ENCODE data around the gene PRDM11. TPM values are rescaled to one million over a fixed set of nuclear protein-coding genes. Genes with fewer than 3 reads are reported as not detected.

The PRDM11 gene
- total and polyA plus RNA-seq, 4 experiments from 2014 or later: 0.30 to 8.5 (median 4.4) TPM

- ChIA-PET CTCF (ENCODE audit: partially characterized antibody) (no interaction called here), POLR2A (ENCODE audit: partially characterized antibody) (no interaction called here)
- Histone ChIP-seq H3K27me3 (ENCODE audit: insufficient read depth, low read length) (peaks cover 12% of the 10 kb centered on the region), H3K4me1 (ENCODE audit: insufficient read depth, low read length) (peaks cover 9% of the 10 kb centered on the region), H3K36me3 (ENCODE audit: insufficient read depth, low read length) (no peaks in the 10 kb centered on the region), H3K4me3 (ENCODE audit: low read length in 2 of 2) (no peak overlapping the region), H3K9me3 (ENCODE audit: control insufficient read depth in 1 of 2, low read length in 2 of 2) (no peaks in the 10 kb centered on the region), H3K27ac (ENCODE audit: low read depth, low read length) (no peak overlapping the region)
- Mint-ChIP-seq H3K4me3 (no peak overlapping the region), H3K9me3 (no peaks in the 10 kb centered on the region), H3K4me1 (peaks cover 8 to 31% (median 11%) of the 10 kb centered on the region in 4 donors), H3K27ac (no peak overlapping the region), H3K36me3 (peaks cover 2 to 4% of the 10 kb centered on the region in 2 donors), H3K27me3 (peaks cover 9 to 18% of the 10 kb centered on the region in 2 donors)
- intact Hi-C loops (cut with micrococcal nuclease): no loop called here
- DNase-seq: no peak
These were observed 30.6 kb downstream of the PRDM11 start for GRCh38 chr11:45176996-45177395.

GRCh38 chr11:45178223-45178622 is 31.8 kb downstream of the PRDM11 start:
- peaks cover 9 to 18% of the 10 kb centered on the region in 2 donors for H3K27me3 Mint-ChIP-seq
- Histone ChIP-seq H3K9me3 (ENCODE audit: control insufficient read depth in 1 of 2, low read length in 2 of 2) (no peaks in the 10 kb centered on the region), H3K36me3 (ENCODE audit: insufficient read depth, low read length) (peaks cover 3% of the 10 kb centered on the region), H3K27ac (ENCODE audit: low read depth, low read length) (no peak overlapping the region), H3K27me3 (ENCODE audit: insufficient read depth, low read length) (peaks cover 12% of the 10 kb centered on the region), H3K4me3 (ENCODE audit: low read length in 2 of 2) (no peak overlapping the region), H3K4me1 (ENCODE audit: insufficient read depth, low read length) (peaks cover 9% of the 10 kb centered on the region)
- ChIA-PET CTCF (ENCODE audit: partially characterized antibody) (no interaction called here), POLR2A (ENCODE audit: partially characterized antibody) (no interaction called here)
- no peaks in the 10 kb centered on the region for H3K9me3 Mint-ChIP-seq
- H3K27ac Mint-ChIP-seq: no peak overlapping the region
- intact Hi-C loops (cut with micrococcal nuclease): no loop called here
- peaks cover 8 to 31% (median 11%) of the 10 kb centered on the region in 4 donors for H3K4me1 Mint-ChIP-seq
- H3K36me3 Mint-ChIP-seq: peaks cover 4 to 6% of the 10 kb centered on the region in 2 donors
- peak overlapping the region in 1 of 8 donors; percentile 9 for H3K4me3 Mint-ChIP-seq
- no peak for DNase-seq

- DNase-seq: no peak
- H3K4me3 Mint-ChIP-seq: peak overlapping the region; percentile 15 to 86 (median 71)
- Histone ChIP-seq H3K27me3 (ENCODE audit: insufficient read depth, low read length) (peaks cover 12% of the 10 kb centered on the region), H3K27ac (ENCODE audit: low read depth, low read length) (no peak overlapping the region), H3K9me3 (ENCODE audit: control insufficient read depth in 1 of 2, low read length in 2 of 2) (no peaks in the 10 kb centered on the region), H3K4me3 (ENCODE audit: low read length in 2 of 2) (no peak overlapping the region), H3K36me3 (ENCODE audit: insufficient read depth, low read length) (peaks cover 7% of the 10 kb centered on the region), H3K4me1 (ENCODE audit: insufficient read depth, low read length) (peaks cover 9% of the 10 kb centered on the region)
- intact Hi-C loops (cut with micrococcal nuclease): no loop called here
- CTCF ChIA-PET (ENCODE audit: partially characterized antibody): no interaction called here
- peaks cover 4 to 6% of the 10 kb centered on the region in 2 donors for H3K36me3 Mint-ChIP-seq
- no peak overlapping the region for H3K27ac Mint-ChIP-seq
- no peaks in the 10 kb centered on the region for H3K9me3 Mint-ChIP-seq
- POLR2A ChIA-PET (ENCODE audit: partially characterized antibody): no interaction called here
- peaks cover 8 to 18% of the 10 kb centered on the region in 2 donors for H3K27me3 Mint-ChIP-seq
- H3K4me1 Mint-ChIP-seq: peaks cover 8 to 31% (median 11%) of the 10 kb centered on the region in 4 donors
These were observed 32.6 kb downstream of the PRDM11 start for GRCh38 chr11:45178890-45179671.

- H3K4me3 ChIP-seq (ENCODE audit: low read length in 2 of 2): no peak overlapping the region
- POLR2A ChIA-PET (ENCODE audit: partially characterized antibody): no interaction called here
- peak overlapping the region in 1 of 7 donors; percentile 74 for H3K27ac Mint-ChIP-seq
- peak overlapping the region; percentile 68 to 86 (median 82) for H3K4me3 Mint-ChIP-seq
- peaks cover 12% of the 10 kb centered on the region for H3K27me3 ChIP-seq (ENCODE audit: insufficient read depth, low read length)
- H3K36me3 ChIP-seq (ENCODE audit: insufficient read depth, low read length): peaks cover 7% of the 10 kb centered on the region
- CTCF ChIA-PET (ENCODE audit: partially characterized antibody): no interaction called here
- H3K9me3 Mint-ChIP-seq: no peaks in the 10 kb centered on the region
- DNase-seq: no peak
- peaks cover 9% of the 10 kb centered on the region for H3K4me1 ChIP-seq (ENCODE audit: insufficient read depth, low read length)
- peaks cover 7 to 18% of the 10 kb centered on the region in 2 donors for H3K27me3 Mint-ChIP-seq
- no peak overlapping the region for H3K27ac ChIP-seq (ENCODE audit: low read depth, low read length)
- peaks cover 8 to 31% (median 11%) of the 10 kb centered on the region in 4 donors for H3K4me1 Mint-ChIP-seq
- peaks cover 4 to 6% of the 10 kb centered on the region in 2 donors for H3K36me3 Mint-ChIP-seq
- intact Hi-C loops (cut with micrococcal nuclease): no loop called here
- no peaks in the 10 kb centered on the region for H3K9me3 ChIP-seq (ENCODE audit: control insufficient read depth in 1 of 2, low read length in 2 of 2)
These were observed 33.3 kb downstream of the PRDM11 start for GRCh38 chr11:45179686-45180178.

GRCh38 chr11:45180179-45180847 is 33.9 kb downstream of the PRDM11 start:
- no peak overlapping the region for H3K4me3 ChIP-seq (ENCODE audit: low read length in 2 of 2)

GRCh38 chr11:45180848-45181192 is 34.4 kb downstream of the PRDM11 start:
- H3K4me3 Mint-ChIP-seq: no peak overlapping the region
- peaks cover 7 to 18% of the 10 kb centered on the region in 2 donors for H3K27me3 Mint-ChIP-seq
- Histone ChIP-seq H3K27me3 (ENCODE audit: insufficient read depth, low read length) (peaks cover 12% of the 10 kb centered on the region), H3K27ac (ENCODE audit: low read depth, low read length) (no peak overlapping the region), H3K36me3 (ENCODE audit: insufficient read depth, low read length) (peaks cover 7% of the 10 kb centered on the region), H3K4me1 (ENCODE audit: insufficient read depth, low read length) (peaks cover 9% of the 10 kb centered on the region), H3K9me3 (ENCODE audit: control insufficient read depth in 1 of 2, low read length in 2 of 2) (no peaks in the 10 kb centered on the region), H3K4me3 (ENCODE audit: low read length in 2 of 2) (no peak overlapping the region)
- POLR2A ChIA-PET (ENCODE audit: partially characterized antibody): no interaction called here
- CTCF ChIA-PET (ENCODE audit: partially characterized antibody): no interaction called here
- peaks cover 4 to 6% of the 10 kb centered on the region in 2 donors for H3K36me3 Mint-ChIP-seq
- peaks cover 8 to 31% (median 11%) of the 10 kb centered on the region in 4 donors for H3K4me1 Mint-ChIP-seq
- intact Hi-C loops (cut with micrococcal nuclease): no loop called here
- DNase-seq: peak in 1 of 5 donors; percentile 5
- H3K27ac Mint-ChIP-seq: no peak overlapping the region
- no peaks in the 10 kb centered on the region for H3K9me3 Mint-ChIP-seq

More at GRCh38 chr11:45180179-45180847, 33.9 kb downstream of the PRDM11 start:
- H3K36me3 Mint-ChIP-seq: peaks cover 4 to 6% of the 10 kb centered on the region in 2 donors
- H3K4me1 Mint-ChIP-seq: peaks cover 8 to 31% (median 11%) of the 10 kb centered on the region in 4 donors
- H3K4me1 ChIP-seq (ENCODE audit: insufficient read depth, low read length): peaks cover 9% of the 10 kb centered on the region
- no peak for DNase-seq
- H3K36me3 ChIP-seq (ENCODE audit: insufficient read depth, low read length): peaks cover 7% of the 10 kb centered on the region
- no peaks in the 10 kb centered on the region for H3K9me3 Mint-ChIP-seq
- intact Hi-C loops (cut with micrococcal nuclease): no loop called here
- peak overlapping the region; percentile 68 to 86 (median 82) for H3K4me3 Mint-ChIP-seq
- H3K27ac ChIP-seq (ENCODE audit: low read depth, low read length): no peak overlapping the region
- H3K27me3 Mint-ChIP-seq: peaks cover 7 to 18% of the 10 kb centered on the region in 2 donors
- H3K9me3 ChIP-seq (ENCODE audit: control insufficient read depth in 1 of 2, low read length in 2 of 2): no peaks in the 10 kb centered on the region
- peak overlapping the region in 1 of 7 donors; percentile 74 for H3K27ac Mint-ChIP-seq
- H3K27me3 ChIP-seq (ENCODE audit: insufficient read depth, low read length): peaks cover 12% of the 10 kb centered on the region
- CTCF ChIA-PET (ENCODE audit: partially characterized antibody): no interaction called here
- POLR2A ChIA-PET (ENCODE audit: partially characterized antibody): no interaction called here

GRCh38 chr11:45181193-45181888 is 34.9 kb downstream of the PRDM11 start:
- H3K9me3 Mint-ChIP-seq: no peaks in the 10 kb centered on the region
- peak overlapping the region in 1 of 7 donors; percentile 27 for H3K27ac Mint-ChIP-seq
- Histone ChIP-seq H3K9me3 (ENCODE audit: control insufficient read depth in 1 of 2, low read length in 2 of 2) (no peaks in the 10 kb centered on the region), H3K27ac (ENCODE audit: low read depth, low read length) (no peak overlapping the region), H3K27me3 (ENCODE audit: insufficient read depth, low read length) (peaks cover 12% of the 10 kb centered on the region), H3K4me1 (ENCODE audit: insufficient read depth, low read length) (peaks cover 9% of the 10 kb centered on the region), H3K36me3 (ENCODE audit: insufficient read depth, low read length) (peaks cover 7% of the 10 kb centered on the region), H3K4me3 (ENCODE audit: low read length in 2 of 2) (no peak overlapping the region)
- ChIA-PET CTCF (ENCODE audit: partially characterized antibody) (no interaction called here), POLR2A (ENCODE audit: partially characterized antibody) (no interaction called here)
- peaks cover 4 to 7% of the 10 kb centered on the region in 2 donors for H3K36me3 Mint-ChIP-seq
- intact Hi-C loops (cut with micrococcal nuclease): no loop called here
- DNase-seq: no peak
- peak overlapping the region in 6 of 8 donors; percentile 22 to 52 (median 43) for H3K4me3 Mint-ChIP-seq
- H3K4me1 Mint-ChIP-seq: peaks cover 8 to 31% (median 11%) of the 10 kb centered on the region in 4 donors
- peaks cover 7 to 18% of the 10 kb centered on the region in 2 donors for H3K27me3 Mint-ChIP-seq

Measured in CD4-positive, alpha-beta memory T cell (primary cell).